MCF 10A (cell line): Measurements from ENCODE around the gene SSH2. TPM values are rescaled to one million over a fixed set of nuclear protein-coding genes. Genes with fewer than 3 reads are reported as not detected.
A peak's percentile ranks its signal among the peaks of the same experiment; 100 is the strongest.

Experiments used
- BruUV-seq: library from RNA; stranded (reverse); fragments of 400-500 nt; replicated peaks from 2 replicates; lab custom pipeline; 2021; lab: Mats Ljungman, UMichigan
- CTCF ChIA-PET: fragments of 300-600 bp; sonication (Branson Sonifier 250); formaldehyde crosslinking; extraction: SDS; loops from one replicate; lab custom pipeline; 2021; ENCODE audit warnings: antibody characterized with exemption, inconsistent platforms; lab: Yijun Ruan, JAX
- POLR2A ChIA-PET: fragments of 300-600, 350-650 bp; sonication (Branson Sonifier 250); formaldehyde crosslinking; extraction: SDS; loops from one replicate; lab custom pipeline; 2020; ENCODE audit warnings: antibody characterized with exemption, inconsistent platforms; lab: Yijun Ruan, JAX
- DNase-seq: peaks from one replicate; pipeline ENCODE4 v3.0.0-alpha.2; 2018; ENCODE audit not compliant: unreplicated experiment
- H3K27ac Mint-ChIP-seq: one replicate; pipeline ENCODE4 v1.8.0; 2022; ENCODE audit warnings: mild to moderate bottlenecking, low read depth, mixed read lengths; ENCODE audit not compliant: unreplicated experiment
- H3K27me3 Mint-ChIP-seq: one replicate; pipeline ENCODE4 v1.8.0; 2022; ENCODE audit warnings: mixed read lengths; ENCODE audit not compliant: insufficient read depth, unreplicated experiment
- H3K36me3 Mint-ChIP-seq: one replicate; pipeline ENCODE4 v1.8.0; 2022; ENCODE audit warnings: mild to moderate bottlenecking, moderate library complexity, mixed read lengths; ENCODE audit not compliant: insufficient read depth, unreplicated experiment
- H3K4me1 Mint-ChIP-seq: one replicate; pipeline ENCODE4 v1.8.0; 2022; ENCODE audit warnings: mixed read lengths; ENCODE audit not compliant: insufficient read depth, unreplicated experiment
- H3K4me3 Mint-ChIP-seq: one replicate; pipeline ENCODE4 v1.8.0; 2022; ENCODE audit warnings: mild to moderate bottlenecking, moderate library complexity, mixed read lengths; ENCODE audit not compliant: unreplicated experiment
- H3K9me3 Mint-ChIP-seq: one replicate; pipeline ENCODE4 v1.8.0; 2022; ENCODE audit warnings: mixed read lengths; ENCODE audit not compliant: unreplicated experiment
- CTCF ChIP-seq: fragments of 200-600 bp; IDR thresholded peaks from one replicate; pipeline ENCODE4 v1.8.0; 2022; ENCODE audit warnings: antibody characterized with exemption, mild to moderate bottlenecking; ENCODE audit not compliant: unreplicated experiment
- intact Hi-C: fragments of 100-400 bp; cut with micrococcal nuclease; formaldehyde crosslinking; loops from 2 replicates; pipeline ENCODE4 v1.14.1; 2022
- total RNA-seq: library from RNA; stranded (reverse); gene quantifications from 2 replicates; pipeline ENCODE4 v1.2.3, GENCODE V29; 2022

SSH2 gene
- total RNA-seq, 1 experiment from 2014 or later: 21.9 TPM

- BruUV-seq: no TSS peak
- ChIA-PET CTCF (interaction anchor here (0.6 to 6.8 kb wide), 22 partner anchors 8 to 905 kb away, joined by 3 to 89 read pairs (median 5); partner anchors contain the start of genes ABHD15, ANKRD13B, SSH2 and TP53I13), POLR2A (interaction anchor here (0.6 to 4.4 kb wide), 7 partner anchors 8 to 59 kb away, joined by 3 to 81 read pairs (median 11); partner anchors contain the start of genes ABHD15, ANKRD13B and TP53I13)
- Mint-ChIP-seq H3K4me3 (peak overlapping the region; percentile 50), H3K27ac (peak overlapping the region; percentile 61), H3K27me3 (no peaks in the 10 kb centered on the region), H3K9me3 (no peaks in the 10 kb centered on the region), H3K4me1 (peaks cover 36% of the 10 kb centered on the region), H3K36me3 (peaks cover 38% of the 10 kb centered on the region)
- DNase-seq: peak; percentile 87
- intact Hi-C loops: loop anchor here (1.0 to 5.0 kb wide), 5 partner anchors 11 to 512 kb away; no protein-coding TSS in a partner anchor
- peak; percentile 79 for TF ChIP-seq CTCF
Observed at GRCh38 chr17:29579866-29580771, 349.9 kb downstream of the SSH2 start.

GRCh38 chr17:29578626-29579485, 351.2 kb downstream of the SSH2 start:
- H3K9me3 Mint-ChIP-seq: no peaks in the 10 kb centered on the region
- peaks cover 38% of the 10 kb centered on the region for H3K36me3 Mint-ChIP-seq
- ChIA-PET CTCF (interaction anchor here (0.6 to 6.8 kb wide), 10 partner anchors 9 to 462 kb away, joined by 3 to 89 read pairs (median 5); partner anchors contain the start of genes ABHD15, ANKRD13B, SSH2 and TP53I13), POLR2A (interaction anchor here (0.8 to 0.9 kb wide), 2 partner anchors 9 to 13 kb away, joined by 3 to 4 read pairs; no protein-coding TSS in a partner anchor)
- H3K4me1 Mint-ChIP-seq: peaks cover 28% of the 10 kb centered on the region
- no peak for DNase-seq
- no peak overlapping the region for H3K4me3 Mint-ChIP-seq
- BruUV-seq: no TSS peak
- TF ChIP-seq CTCF: no peak
- intact Hi-C loops: no loop called here
- no peak overlapping the region for H3K27ac Mint-ChIP-seq
- H3K27me3 Mint-ChIP-seq: no peaks in the 10 kb centered on the region

- no TSS peak for BruUV-seq
- intact Hi-C loops: no loop called here
Observed at GRCh38 chr17:29577385-29578211, 352.4 kb downstream of the SSH2 start.

More at GRCh38 chr17:29577385-29578211, 352.4 kb downstream of the SSH2 start:
- TF ChIP-seq CTCF: no peak
- Mint-ChIP-seq H3K4me3 (no peak overlapping the region), H3K36me3 (peaks cover 45% of the 10 kb centered on the region), H3K4me1 (peaks cover 22% of the 10 kb centered on the region), H3K27me3 (no peaks in the 10 kb centered on the region), H3K9me3 (no peaks in the 10 kb centered on the region), H3K27ac (no peak overlapping the region)
- POLR2A ChIA-PET: interaction anchor here (3.9 kb wide), 1 partner anchor 14 kb away, joined by 15 read pairs; no protein-coding TSS in a partner anchor
- DNase-seq: no peak
- CTCF ChIA-PET: interaction anchor here (0.6 to 6.8 kb wide), 4 partner anchors 14 to 202 kb away, joined by 3 to 89 read pairs (median 3); partner anchors contain the start of gene ANKRD13B
